Measurements from ENCODE around the gene LGALS1.

The LGALS1 gene

GRCh38 chr22:37681001-37681424 lies 5.6 kb downstream of the LGALS1 start:
- H3K27me3 ChIP-seq (ENCODE audit: insufficient read depth, poor library complexity, severe bottlenecking) = no peaks in the 10 kb centered on the region
- no peak overlapping the region for H3K27ac ChIP-seq (replicated peaks)
- no peak for TF ChIP-seq GABPA (IDR thresholded peaks at IDR 0.05; ENCODE audit: low read depth)
- no peak for TF ChIP-seq CTCF (IDR thresholded peaks at IDR 0.05; ENCODE audit: insufficient read depth, low read length)
- TF ChIP-seq SPI1 (IDR thresholded peaks at IDR 0.05; ENCODE audit: borderline replicate concordance, low read depth) = no peak
- TF ChIP-seq REST (IDR thresholded peaks at IDR 0.05; ENCODE audit: insufficient replicate concordance, low read depth) = no peak
- no peak for TF ChIP-seq POLR2AphosphoS5 (IDR thresholded peaks at IDR 0.05; ENCODE audit: low read depth)
- H3K4me3 ChIP-seq (replicated peaks; ENCODE audit: insufficient read depth, low read length) = no peak overlapping the region
- DNase-seq (ENCODE audit: low read depth in 1 of 2, low spot score in 1 of 2) = no peak

- peak; percentile 74 to 80 for DNase-seq (ENCODE audit: low read depth in 1 of 2, low spot score in 1 of 2)
- Histone ChIP-seq H3K27ac (replicated peaks) (peak overlapping the region; percentile 35), H3K4me3 (replicated peaks; ENCODE audit: insufficient read depth, low read length) (no peak overlapping the region), H3K27me3 (ENCODE audit: insufficient read depth, poor library complexity, severe bottlenecking) (no peaks in the 10 kb centered on the region)
- no peak for TF ChIP-seq REST (IDR thresholded peaks at IDR 0.05; ENCODE audit: insufficient replicate concordance, low read depth)
- peak; percentile 93 for TF ChIP-seq CTCF (IDR thresholded peaks at IDR 0.05; ENCODE audit: insufficient read depth, low read length)
These were observed 6.2 kb downstream of the LGALS1 start for GRCh38 chr22:37681556-37682049.

- no peak for DNase-seq (ENCODE audit: low read depth in 1 of 2, low spot score in 1 of 2)
- TF ChIP-seq GABPA (IDR thresholded peaks at IDR 0.05; ENCODE audit: low read depth) (no peak), POLR2AphosphoS5 (IDR thresholded peaks at IDR 0.05; ENCODE audit: low read depth) (no peak), SPI1 (IDR thresholded peaks at IDR 0.05; ENCODE audit: borderline replicate concordance, low read depth) (no peak), REST (IDR thresholded peaks at IDR 0.05; ENCODE audit: insufficient replicate concordance, low read depth) (no peak), CTCF (IDR thresholded peaks at IDR 0.05; ENCODE audit: insufficient read depth, low read length) (no peak)
- Histone ChIP-seq H3K27ac (replicated peaks) (no peak overlapping the region), H3K4me3 (replicated peaks; ENCODE audit: insufficient read depth, low read length) (no peak overlapping the region), H3K27me3 (ENCODE audit: insufficient read depth, poor library complexity, severe bottlenecking) (no peaks in the 10 kb centered on the region)
These were observed 9.6 kb downstream of the LGALS1 start for GRCh38 chr22:37684803-37685615.
